Head of caudate nucleus (tissue), 42 donors: ENCODE measurements around the gene PRR5L.

Experiments
- DNase-seq, 42 donors: peaks; one replicate each; pipeline versions ENCODE4 v3.0.0 to v3.0.0-alpha.2; 2020 to 2021; ENCODE audit warnings: mixed read lengths in 7 of 42
- intact Hi-C: fragments of 100-400 bp; cut with DNase I; formaldehyde crosslinking; loops from one replicate; pipeline ENCODE4 v1.15.0; 2022

PRR5L gene

DNA sequence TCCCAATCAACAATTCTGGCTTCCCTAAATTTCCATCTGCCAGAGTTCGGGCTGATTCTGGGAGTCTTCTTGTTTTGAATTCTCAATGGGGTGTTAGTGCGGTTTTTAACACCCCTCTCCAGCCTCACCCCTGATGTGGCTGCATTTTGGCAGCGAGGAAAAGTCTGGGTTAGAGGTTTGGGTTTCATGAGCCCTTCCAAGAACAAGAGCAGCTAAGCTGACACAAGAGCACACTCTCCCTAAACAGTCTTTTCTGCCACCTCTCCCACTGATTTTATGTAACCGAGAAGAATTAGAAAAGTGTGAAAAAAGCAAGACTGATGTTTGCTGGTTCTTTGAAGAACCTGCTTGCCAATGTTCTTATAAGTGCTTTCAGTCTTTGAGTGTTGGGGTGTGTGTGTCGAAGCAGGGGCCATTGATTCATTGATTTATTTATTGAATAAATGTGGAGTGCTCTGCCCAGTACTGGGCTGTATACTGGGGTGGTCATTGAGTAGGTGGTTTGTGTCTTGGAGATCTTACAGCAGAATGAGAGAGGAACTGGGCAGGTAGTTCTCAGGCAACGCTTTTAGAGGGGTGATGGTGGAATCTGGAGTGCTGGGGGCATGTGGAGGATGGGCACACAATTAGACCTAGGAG is 112.5 kb downstream of the PRR5L start:
- intact Hi-C loops, result no loop called here

DNA sequence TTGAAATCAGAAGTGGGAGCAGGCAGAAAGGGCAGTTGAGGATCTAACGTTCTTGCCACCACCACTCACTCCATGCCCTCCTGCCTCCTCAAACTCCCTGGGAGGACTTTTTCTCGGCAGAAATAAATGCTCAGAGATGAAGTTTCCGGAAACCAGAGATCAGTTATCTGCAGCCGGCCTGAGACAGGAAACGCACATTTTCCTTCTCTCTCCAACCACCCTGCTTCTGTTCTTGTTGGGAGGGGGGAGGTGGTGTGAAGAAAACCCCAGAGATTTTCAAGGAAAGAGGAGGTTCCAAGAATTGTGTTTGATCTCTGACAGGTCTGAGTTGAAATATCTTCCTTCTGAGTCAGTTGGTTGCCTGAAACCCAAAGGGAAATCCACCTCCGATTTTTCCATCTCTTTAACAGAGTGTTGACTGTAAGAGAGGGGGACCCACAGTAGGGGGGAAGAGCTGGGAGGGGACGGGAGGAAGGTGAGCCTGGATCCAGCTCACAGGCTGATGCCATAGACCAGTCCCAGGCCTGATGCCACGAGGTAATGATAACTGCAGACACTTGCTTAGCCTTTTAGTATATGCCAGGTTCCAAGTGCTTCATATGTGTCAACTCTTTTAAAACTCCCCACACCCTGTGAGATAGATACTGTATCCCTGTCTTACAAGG is 113.2 kb downstream of the PRR5L start:
- intact Hi-C loops, result no loop called here

More for the DNA sequence above, 112.5 kb downstream of the PRR5L start:
- DNase-seq, result no peak

DNA sequence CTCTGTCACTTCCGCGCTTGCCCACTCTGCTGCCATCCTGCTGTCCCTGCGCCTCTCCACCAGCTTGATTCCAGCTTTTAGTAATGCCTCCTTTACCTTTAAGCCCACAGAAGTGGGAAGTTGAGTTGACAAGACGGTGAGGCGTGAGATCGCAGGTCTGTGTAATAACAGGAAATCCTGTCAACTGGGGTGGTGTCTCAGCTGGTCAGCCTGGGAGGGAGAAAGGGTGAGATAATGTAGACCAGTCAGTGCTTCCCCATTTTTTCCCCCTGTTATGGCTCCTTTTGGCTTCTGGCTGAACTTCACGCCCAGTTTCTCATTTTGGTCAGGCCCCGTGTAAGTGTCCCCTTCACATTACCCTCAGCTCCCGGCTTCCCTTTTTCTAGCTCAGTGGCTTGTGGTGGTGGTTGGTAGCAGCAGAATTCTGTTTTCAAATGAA is 115.1 kb downstream of the PRR5L start:
- intact Hi-C loops, result no loop called here
- DNase-seq, result peak in 9 of 42 donors; percentile 10 to 33 (median 17)

More for the DNA sequence above, 113.2 kb downstream of the PRR5L start:
- no peak for DNase-seq

DNA sequence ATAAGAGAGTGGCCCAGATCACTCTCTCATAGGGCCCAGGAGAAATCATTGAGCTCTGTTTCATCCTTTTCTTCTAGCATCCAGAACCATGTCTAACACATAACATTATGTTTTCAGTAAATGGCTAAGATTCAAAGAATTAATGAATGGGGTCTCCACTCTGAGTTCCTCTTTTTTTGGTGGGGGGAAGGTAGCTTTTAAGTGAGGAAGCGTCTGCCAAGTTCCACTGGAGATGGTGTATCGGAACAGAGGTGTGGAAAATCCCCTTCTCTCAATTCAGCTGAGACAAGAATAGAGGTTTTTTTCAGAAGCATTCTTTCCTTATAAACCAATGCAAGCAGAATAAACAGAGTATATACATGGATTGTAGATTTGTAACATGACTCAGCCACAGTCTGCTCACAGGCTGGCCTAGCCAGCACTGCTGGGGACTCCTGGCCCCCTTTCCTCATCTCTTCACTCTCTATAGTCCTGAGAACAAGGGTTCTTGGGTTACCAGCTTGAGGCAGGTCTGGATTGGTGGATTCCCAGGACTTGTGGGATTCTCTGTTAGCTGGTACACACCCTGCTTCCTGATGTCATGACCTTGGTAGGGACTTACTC is 116.8 kb downstream of the PRR5L start:
- DNase-seq, result no peak
- intact Hi-C loops, result no loop called here

DNA sequence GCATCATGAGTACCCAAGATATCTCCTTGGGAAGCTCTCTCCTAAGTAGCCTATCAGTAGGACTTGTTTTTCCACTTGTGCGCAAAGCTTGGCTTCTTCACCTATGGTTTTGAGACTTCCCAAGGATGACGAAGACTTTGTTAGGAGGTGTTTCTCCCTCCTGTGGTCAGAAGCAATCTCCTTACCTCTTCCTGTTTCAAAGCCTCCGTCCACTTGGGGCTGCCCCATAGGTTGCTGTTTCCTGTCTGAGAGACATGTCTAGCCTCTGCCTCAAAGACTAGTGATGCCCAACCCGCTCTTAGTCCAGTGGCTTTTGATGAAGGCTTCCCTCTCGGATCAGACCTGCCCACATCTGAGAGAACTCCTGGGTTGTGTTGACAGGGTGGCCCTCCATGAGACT is 121.1 kb downstream of the PRR5L start:
- intact Hi-C loops, result no loop called here
- DNase-seq, result no peak

DNA sequence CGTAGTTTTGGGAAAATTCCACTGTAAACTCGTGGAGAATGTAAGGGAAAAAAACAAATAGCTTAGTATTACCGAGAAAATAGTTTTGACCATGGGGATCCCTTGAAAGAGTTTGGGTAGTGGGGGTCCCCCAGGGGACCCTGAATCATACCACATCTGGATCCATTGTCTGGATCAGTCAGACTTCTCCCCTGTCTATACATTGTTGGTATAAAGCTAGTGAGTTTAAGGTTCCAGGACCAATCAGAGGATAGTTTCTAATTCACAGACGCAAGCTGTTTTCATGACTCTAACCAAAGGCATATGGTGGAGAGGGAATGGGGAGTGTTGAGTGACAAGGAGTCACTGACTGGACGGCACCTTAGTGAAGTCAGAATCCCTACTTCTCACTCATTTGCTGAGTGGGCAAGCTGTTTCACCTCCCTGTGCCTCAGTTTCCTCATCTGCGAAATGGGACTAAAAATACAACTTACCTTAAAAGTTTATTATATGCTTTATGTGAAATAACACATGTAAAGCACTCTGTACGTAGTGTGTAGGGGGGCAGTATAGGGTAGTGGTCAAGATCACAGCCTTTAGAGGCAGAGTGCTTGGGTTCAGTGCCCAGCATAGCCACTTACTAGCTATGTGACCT is 123.8 kb downstream of the PRR5L start:
- no peak for DNase-seq
- intact Hi-C loops, result no loop called here

DNA sequence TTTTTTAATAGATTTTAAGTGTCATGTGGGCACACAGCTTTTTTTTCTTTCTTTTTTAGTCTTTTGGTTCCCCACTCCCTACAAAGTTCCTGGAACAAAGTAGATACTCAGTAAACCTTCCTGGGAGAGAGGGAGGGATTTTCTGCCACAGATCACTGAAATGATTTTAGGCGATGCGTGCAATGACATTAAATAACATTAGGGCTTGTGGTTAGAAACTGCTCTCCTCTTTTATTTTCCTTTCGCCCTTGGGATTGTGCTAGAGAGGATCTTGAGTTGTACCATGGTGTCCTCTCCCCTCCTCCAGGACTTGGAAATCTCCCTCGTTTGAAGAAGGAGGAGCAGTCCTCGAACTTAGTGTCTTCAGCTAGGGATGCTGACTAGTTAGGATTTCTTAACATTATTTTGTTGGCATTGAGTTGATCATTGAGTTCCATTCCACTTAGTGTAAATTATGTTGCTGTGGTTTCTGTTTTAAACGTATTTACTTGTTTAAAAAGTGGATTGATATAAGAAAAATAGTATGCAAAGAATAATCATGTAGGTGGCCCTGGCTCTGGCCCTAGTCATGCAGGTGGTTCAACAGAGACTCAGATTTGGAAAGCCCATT is 125.6 kb downstream of the PRR5L start:
- DNase-seq, result no peak
- intact Hi-C loops, result no loop called here

DNA sequence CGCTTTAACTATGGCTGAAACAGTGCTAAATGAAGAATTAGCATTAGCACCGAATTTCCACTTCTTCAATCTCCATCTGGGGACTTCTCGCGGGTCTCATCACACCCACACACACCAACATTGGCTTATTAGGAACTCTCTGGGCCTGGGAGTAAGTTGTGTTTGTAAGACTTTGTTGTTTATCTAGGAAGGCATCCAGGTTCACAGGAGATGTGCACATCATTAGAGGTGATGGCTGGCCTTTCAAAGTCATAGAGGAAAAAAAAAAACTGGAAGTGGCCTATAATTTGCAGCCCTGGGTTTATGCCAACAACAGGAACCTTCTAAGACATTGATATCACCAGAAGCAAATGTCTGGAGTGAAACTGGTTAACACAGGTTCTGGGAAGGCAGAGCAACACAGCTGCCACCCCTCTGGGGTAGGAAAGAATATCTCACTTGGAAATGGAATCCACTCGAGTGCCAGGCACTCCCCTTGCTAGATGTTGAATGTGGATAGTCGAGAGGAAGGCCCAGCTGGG is 129.5 kb downstream of the PRR5L start:
- intact Hi-C loops, result no loop called here
- no peak for DNase-seq

DNA sequence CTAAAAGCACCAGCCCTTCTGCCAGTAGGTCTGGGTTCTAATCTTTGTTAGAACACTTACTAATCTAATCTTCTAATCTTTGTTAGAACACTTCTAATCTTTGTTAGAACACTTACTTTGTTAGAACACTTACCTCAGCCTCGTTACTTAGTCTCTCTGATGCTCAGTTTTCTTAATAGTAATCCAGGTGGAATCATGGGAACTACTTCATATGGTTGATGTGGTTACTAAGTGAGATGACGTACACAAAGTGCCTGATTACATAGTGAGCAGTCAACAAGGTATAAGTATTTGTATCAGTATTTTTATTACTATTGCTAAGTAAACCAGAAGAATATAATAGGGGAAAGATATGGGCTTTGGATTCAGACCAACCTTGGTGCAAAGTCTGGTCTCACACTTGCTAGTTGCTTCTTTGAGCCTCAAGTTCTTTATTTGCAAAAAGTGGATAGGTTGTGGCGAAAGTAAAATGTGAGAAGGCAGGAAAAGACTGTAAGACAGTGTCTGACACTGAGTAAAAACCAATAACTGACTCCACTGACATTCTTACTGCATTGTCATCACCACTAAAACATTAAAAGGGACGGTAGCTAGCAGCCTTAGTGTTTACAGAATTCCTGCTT is 130.2 kb downstream of the PRR5L start:
- DNase-seq, result no peak
- intact Hi-C loops, result no loop called here

DNA sequence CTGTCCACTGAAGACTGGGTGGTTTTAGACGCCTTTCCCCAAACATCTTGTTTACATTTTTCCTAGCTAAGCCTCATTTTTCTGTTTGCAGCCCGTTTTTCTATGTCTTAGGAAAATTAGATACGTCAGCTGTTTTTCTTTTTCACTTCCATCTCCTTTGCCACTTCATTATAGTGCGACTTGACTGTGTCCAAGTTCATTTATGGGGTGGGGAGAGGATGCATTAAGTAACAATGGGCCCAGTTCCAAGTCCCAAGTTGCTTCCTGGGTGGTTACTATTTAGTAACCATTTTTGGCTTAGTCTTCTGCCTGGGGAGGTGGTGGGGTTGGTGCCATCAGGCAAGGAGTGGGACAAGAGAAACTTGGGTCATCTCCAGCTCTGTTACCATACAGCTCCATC is 131.0 kb downstream of the PRR5L start:
- intact Hi-C loops, result no loop called here
- DNase-seq, result no peak

DNA sequence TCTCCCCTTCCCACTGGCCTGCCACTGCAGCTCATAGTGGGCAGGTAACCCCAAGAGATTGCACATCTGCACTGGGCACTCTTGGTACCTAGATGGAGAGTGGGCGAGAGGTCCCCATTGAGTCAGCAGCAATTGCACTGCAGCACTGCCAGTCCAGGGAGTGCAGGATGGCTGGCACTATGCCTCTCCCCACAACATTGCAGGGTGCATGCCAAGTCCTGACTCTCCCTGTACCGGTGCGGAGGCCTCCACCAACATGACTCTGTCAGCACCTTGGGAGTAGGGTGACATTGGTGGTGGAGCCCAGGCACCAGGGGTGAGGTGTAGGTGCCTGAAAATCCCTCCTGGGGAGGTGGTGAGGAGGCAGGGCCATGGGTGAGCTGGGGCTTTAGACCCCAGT is 131.8 kb downstream of the PRR5L start:
- intact Hi-C loops, result no loop called here
- DNase-seq, result no peak

DNA sequence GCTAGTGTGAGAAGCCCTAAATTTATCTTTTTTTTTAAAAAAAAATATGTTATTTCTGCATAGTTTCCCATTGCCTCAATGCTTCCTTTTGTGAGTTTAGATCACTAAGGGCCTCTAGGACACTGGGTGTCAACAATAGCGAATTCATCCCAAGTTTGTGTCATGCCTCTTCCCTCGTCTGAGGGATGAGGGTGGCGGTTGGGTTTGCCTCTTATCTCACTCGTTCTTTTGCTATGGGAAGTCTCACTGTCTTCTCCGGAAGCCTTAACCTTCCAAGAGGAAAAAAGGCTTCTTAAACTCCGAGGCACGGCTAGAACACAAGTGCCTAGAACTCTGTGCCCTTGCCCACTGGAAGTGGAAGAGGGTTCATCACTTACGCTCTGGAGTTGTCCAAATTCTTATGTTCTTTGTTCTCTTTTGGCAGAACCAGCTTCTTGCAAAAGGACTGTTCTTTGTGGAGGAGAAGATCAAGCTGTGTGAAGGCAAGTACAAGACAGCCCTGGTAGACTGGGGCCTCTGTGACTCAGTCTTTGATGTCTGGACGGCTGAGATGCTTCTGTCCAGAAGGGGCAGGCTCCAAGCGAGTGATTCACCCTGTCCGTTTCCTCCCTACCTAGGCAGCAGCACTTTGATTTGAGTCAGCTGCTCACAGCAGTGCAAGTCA is 135.5 kb downstream of the PRR5L start:
- intact Hi-C loops, result no loop called here
- DNase-seq, result peak in 9 of 42 donors; percentile 15 to 68 (median 36)

DNA sequence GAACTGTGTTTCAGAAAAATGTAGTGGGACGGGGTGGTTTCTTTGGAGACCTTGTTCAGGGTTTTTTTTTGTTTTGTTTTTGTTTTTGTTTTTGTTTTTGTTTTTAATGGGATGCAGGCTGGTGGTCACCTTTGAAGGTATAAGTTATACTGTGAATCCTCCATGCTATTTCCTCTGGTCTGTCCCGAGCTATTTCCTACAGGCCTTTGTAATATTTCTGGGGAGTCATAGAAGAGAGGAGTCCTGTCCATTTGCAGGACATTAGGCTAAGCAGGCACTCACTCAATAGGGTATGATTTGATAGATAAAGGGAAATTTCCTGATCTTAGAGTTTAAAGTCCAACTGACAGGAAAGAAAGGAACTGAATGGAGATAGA is 136.0 kb downstream of the PRR5L start:
- intact Hi-C loops, result no loop called here
- no peak for DNase-seq

DNA sequence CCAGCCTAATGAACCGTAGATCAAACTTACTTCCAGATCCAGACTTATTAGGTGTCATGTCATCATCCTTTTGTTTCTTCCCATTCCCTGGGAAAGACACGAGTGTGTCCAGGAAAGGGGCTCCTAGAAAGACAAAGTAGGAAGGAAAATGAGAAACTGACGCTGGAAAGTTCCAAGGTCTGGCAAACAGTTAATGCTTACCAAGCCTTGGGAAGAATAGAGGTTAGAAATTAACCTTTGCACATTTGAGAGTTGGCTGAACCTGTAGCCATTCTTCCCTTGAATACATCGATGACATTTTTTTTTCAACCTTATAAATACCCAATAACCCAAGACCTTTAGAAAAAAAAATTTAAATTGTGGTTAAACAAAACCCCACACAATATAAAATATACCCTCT is 136.7 kb downstream of the PRR5L start:
- intact Hi-C loops, result no loop called here
- DNase-seq, result no peak

DNA sequence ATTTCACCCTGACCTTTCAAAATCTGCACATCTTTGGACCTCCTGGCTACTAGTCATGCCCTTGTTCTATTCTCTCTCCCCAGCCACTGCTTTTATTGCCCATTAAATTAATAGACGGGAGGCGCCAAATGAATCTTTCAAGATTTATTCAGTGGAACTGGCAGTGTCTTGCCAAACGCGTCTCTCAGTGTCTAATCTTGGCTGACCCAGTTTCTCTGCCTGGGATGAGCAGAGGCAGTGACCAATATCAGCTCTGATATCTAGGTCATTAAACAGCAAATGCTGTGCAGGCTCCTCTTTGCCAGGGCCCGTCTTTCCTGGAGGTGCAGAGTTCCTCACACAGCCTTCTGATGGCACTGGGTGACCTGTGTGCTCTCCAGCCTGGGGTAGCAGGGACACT is 140.0 kb downstream of the PRR5L start:
- intact Hi-C loops, result no loop called here
- DNase-seq, result no peak

DNA sequence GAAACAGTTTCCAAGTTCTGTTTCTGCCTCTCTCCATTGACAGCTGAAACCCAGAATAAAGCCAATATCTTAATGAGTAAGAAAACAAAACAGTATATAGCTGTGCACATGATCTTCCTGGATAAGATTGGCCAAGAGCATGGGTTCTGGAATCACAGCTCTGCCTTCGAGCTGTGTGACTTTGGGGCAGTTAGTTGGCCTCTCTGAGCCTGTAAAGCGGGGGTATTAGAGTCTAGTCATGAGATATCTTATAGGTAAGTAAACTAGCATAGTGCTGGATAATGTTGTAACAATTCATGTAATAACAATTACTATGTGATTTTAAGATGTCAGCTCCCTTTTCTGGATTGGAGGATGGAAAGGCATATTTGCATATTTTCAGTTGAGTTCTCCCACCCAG is 140.5 kb downstream of the PRR5L start:
- no peak for DNase-seq
- intact Hi-C loops, result no loop called here

DNA sequence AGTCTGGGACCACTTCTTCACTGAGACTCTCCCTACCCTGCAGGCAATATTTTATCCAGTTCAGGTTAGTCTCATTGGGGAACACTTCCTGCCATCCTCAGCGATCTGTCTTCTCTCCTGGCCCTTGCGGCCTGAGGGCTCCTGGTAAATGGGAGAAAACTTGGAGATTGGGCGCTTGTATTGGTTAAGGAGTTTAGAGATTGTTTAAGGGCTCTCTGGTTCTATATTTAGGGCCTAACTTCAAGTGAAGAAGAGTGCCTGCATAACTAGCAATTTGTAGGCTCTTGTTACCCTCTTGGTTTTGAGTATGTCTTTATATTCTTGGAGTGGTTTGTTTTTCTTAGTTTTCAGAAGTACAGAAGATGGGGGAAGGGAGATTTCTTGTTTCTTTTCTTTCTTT is 141.3 kb downstream of the PRR5L start:
- intact Hi-C loops, result no loop called here
- DNase-seq, result no peak

DNA sequence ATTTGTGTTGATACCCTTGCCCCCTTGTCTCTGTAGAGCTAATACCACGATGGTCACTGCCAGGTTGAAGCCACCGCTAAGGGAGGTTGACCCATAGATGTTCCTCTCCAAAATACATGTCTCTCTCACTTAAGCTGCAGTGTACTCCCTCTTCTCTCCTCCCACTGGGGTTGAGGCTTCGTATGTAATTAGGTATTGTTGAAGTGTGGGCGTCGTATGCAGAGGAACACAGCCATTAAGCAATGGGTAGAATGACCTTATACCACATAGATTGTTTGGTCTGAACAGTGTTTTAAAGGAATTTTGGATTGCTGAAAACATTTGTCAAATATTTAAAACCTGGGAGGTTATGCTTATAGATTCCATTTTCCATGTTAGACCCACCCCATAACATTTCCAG is 142.0 kb downstream of the PRR5L start:
- DNase-seq, result no peak
- intact Hi-C loops, result no loop called here
